ENCODE results near the gene CD48.

DNA sequence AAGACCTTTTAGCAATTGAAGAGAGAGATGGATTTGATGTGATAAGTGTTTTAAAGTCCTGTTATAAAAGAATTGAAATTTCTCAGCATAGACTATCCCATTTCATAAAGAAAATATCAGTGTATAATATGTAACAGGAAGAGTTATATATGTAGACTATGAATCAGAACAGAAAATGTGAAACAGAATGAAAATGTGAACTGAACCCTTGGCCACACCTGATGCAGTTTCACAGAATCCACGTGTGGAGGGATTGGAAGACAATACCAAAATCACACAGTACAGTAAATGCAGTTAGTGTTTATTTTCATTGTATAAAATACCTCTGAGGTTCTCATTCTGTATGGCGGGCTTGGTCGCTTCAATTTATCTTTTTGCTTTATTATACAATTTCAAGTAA is 54.9 kb downstream of the CD48 start:
- TF ChIP-seq, protein P1, sequence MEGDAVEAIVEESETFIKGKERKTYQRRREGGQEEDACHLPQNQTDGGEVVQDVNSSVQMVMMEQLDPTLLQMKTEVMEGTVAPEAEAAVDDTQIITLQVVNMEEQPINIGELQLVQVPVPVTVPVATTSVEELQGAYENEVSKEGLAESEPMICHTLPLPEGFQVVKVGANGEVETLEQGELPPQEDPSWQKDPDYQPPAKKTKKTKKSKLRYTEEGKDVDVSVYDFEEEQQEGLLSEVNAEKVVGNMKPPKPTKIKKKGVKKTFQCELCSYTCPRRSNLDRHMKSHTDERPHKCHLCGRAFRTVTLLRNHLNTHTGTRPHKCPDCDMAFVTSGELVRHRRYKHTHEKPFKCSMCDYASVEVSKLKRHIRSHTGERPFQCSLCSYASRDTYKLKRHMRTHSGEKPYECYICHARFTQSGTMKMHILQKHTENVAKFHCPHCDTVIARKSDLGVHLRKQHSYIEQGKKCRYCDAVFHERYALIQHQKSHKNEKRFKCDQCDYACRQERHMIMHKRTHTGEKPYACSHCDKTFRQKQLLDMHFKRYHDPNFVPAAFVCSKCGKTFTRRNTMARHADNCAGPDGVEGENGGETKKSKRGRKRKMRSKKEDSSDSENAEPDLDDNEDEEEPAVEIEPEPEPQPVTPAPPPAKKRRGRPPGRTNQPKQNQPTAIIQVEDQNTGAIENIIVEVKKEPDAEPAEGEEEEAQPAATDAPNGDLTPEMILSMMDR (optimal IDR thresholded peaks at IDR 0.05 in 1 of 3, IDR thresholded peaks at IDR 0.05 in 1 of 3, conservative IDR thresholded peaks at IDR 0.05 in 1 of 3; ENCODE audit: extremely low read depth in 1 of 3, insufficient read depth in 2 of 3, low read length in 3 of 3), result no peak
- no peak for TF ChIP-seq EZH2 (IDR thresholded peaks at IDR 0.05; ENCODE audit: low read length)

Data from keratinocyte (primary cell).